HTERT RPE-1 (cell line): ENCODE data around the gene ZNF532.

Source experiments
- in situ Hi-C: fragments of 300-500 bp; cut with MboI; formaldehyde crosslinking; loops from 4 replicates; pipeline ENCODE4 v1.14.3; 2020; ENCODE audit warnings: low sequenced_read_pairs

Gene ZNF532

GRCh38 chr18:58937071-58937886, 72.6 kb downstream of the ZNF532 start:
- in situ Hi-C loops, result no loop called here

- in situ Hi-C loops, result no loop called here
Measured at GRCh38 chr18:58937887-58938267, 73.2 kb downstream of the ZNF532 start.

GRCh38 chr18:58941426-58942099, 76.9 kb downstream of the ZNF532 start:
- in situ Hi-C loops, result no loop called here

GRCh38 chr18:58943896-58944295, 79.2 kb downstream of the ZNF532 start:
- in situ Hi-C loops, result no loop called here

GRCh38 chr18:58947136-58947732, 82.6 kb downstream of the ZNF532 start:
- in situ Hi-C loops, result no loop called here

- in situ Hi-C loops, result no loop called here
Measured at GRCh38 chr18:58949031-58949430, 84.4 kb downstream of the ZNF532 start.

- in situ Hi-C loops, result no loop called here
Measured at GRCh38 chr18:58951986-58952702, 87.5 kb downstream of the ZNF532 start.

GRCh38 chr18:58952858-58953257, 88.2 kb downstream of the ZNF532 start:
- in situ Hi-C loops, result no loop called here

GRCh38 chr18:58953627-58954026, 89.0 kb downstream of the ZNF532 start:
- in situ Hi-C loops, result no loop called here

- in situ Hi-C loops, result no loop called here
Measured at GRCh38 chr18:58955001-58955400, 90.3 kb downstream of the ZNF532 start.

- in situ Hi-C loops, result no loop called here
Measured at GRCh38 chr18:58955738-58956137, 91.1 kb downstream of the ZNF532 start.

- in situ Hi-C loops, result no loop called here
Measured at GRCh38 chr18:58958628-58959027, 94.0 kb downstream of the ZNF532 start.

GRCh38 chr18:58960508-58960907, 95.8 kb downstream of the ZNF532 start:
- in situ Hi-C loops, result no loop called here

GRCh38 chr18:58960946-58961722, 96.5 kb downstream of the ZNF532 start:
- in situ Hi-C loops, result no loop called here

- in situ Hi-C loops, result no loop called here
Measured at GRCh38 chr18:58962336-58962735, 97.7 kb downstream of the ZNF532 start.

- in situ Hi-C loops, result no loop called here
Measured at GRCh38 chr18:58965291-58966004, 100.8 kb downstream of the ZNF532 start.

GRCh38 chr18:58966005-58966677, 101.5 kb downstream of the ZNF532 start:
- in situ Hi-C loops, result no loop called here

- in situ Hi-C loops, result no loop called here
Measured at GRCh38 chr18:58966704-58967103, 102.0 kb downstream of the ZNF532 start.

- in situ Hi-C loops, result no loop called here
Measured at GRCh38 chr18:58967751-58968254, 103.1 kb downstream of the ZNF532 start.
